HFF-Myc (cell line): ENCODE data around the gene PCSK6.

ENCODE experiments used
- DNase-seq: peaks from one replicate; pipeline ENCODE4 v3.0.0-alpha.2; 2011; ENCODE audit warnings: low read depth; ENCODE audit errors: extremely low read depth
- H3K4me3 ChIP-seq: replicated peaks from 2 replicates; pipeline ENCODE4 v1.5.1; 2011; ENCODE audit warnings: low read depth, mild to moderate bottlenecking, control low read depth, low read length
- TF ChIP-seq, protein P1 (sequence below): IDR thresholded peaks from 2 replicates; pipeline ENCODE4 v1.5.1; 2012; ENCODE audit warnings: mild to moderate bottlenecking, low read depth, low read length, control low read depth; ENCODE audit errors: missing control alignments

PCSK6 gene

DNA sequence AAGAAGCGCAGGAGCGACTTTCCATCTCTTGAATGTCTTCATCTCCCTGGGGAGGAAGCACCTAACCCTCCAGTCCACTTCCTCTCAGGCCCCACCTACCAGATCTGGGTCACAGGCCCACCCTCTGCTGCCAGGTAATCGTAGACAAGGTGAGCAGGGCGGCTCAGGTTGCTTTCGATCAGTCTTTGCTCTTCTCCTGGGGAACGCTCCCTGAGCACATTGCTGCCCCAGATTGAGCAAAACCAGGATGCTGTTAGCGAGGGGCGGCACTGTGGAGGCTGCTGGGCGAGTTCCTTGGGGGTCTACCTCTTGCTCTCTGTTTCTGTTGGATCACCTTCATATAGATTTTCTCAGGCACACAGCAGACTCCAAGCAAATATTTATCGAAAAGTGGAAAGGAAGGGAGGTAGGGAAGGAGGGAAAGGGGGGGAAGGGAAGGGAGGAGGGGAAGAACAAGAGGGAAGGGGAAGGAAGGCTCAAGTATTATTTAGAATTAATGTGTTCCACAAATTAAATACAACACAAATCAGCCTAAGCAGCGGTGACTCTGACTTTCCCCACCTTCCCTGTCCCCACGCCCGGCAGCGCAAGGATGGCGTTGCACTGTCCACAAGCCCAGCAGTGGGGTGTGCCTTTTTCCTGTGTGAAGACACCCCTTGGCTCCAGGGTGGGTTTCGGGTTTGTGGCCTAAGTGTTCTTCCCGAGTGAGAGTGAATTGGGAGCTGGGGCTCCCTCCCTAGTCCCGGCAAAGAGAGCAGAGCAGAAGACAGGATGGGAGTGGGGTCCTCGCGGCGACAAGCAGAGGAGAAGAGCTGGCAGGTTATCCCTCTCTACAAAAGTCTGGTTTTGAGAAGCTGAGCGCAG, 6.1 kb upstream of the PCSK6 start:
- no peak overlapping the region for H3K4me3 ChIP-seq
- TF ChIP-seq, protein P1, sequence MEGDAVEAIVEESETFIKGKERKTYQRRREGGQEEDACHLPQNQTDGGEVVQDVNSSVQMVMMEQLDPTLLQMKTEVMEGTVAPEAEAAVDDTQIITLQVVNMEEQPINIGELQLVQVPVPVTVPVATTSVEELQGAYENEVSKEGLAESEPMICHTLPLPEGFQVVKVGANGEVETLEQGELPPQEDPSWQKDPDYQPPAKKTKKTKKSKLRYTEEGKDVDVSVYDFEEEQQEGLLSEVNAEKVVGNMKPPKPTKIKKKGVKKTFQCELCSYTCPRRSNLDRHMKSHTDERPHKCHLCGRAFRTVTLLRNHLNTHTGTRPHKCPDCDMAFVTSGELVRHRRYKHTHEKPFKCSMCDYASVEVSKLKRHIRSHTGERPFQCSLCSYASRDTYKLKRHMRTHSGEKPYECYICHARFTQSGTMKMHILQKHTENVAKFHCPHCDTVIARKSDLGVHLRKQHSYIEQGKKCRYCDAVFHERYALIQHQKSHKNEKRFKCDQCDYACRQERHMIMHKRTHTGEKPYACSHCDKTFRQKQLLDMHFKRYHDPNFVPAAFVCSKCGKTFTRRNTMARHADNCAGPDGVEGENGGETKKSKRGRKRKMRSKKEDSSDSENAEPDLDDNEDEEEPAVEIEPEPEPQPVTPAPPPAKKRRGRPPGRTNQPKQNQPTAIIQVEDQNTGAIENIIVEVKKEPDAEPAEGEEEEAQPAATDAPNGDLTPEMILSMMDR = no peak
- no peak for DNase-seq

- no peak for DNase-seq
- TF ChIP-seq, protein P1 = no peak
- H3K4me3 ChIP-seq = no peak overlapping the region
Observed at GRCh38 chr15:101494251-101494796, 4.8 kb upstream of the PCSK6 start.

DNA sequence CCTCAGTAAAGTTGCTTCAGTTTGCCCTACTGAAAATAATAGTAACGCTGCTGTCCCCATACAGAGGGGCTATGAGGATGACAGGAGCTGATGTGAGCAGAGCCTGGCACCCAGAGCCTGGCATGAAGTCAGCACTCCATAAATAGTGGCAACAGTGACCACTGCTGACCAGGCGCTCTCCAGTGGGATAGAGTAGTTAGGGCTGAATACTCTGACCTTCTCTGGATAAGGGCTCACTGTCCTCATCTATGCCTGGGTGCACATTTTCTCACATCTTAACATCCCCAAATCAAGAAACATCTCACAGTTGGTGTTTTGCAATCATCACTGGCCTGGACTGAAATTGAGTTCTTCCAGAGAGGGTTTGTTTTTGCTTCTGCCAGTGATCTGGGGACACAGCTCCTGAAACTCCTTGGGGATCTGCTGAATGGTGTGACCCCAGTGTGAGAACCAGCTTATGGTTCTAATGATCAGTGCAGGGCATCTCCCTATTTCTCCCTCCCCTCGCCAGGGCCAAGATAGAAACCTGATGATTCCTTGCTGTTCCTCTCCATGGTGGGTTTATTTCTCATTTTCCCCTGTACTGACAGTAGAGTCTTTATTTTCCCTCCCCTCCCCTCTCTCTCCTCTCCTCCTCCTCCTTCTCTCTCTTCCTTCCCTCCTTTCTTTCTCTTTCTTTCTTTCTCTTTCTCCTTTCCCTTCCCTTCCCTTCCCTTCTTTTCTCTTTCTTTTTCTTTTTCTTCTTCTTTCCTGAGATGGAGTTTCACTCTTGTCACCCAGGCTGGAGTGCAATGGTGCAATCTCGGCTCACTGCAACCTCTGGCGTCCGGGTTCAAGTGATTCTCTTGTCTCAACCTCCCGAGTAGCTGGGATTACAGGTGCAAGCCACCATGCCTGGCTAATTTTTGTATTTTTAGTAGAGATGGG, 3.5 kb upstream of the PCSK6 start:
- DNase-seq = no peak
- TF ChIP-seq, protein P1 = no peak
- no peak overlapping the region for H3K4me3 ChIP-seq

GRCh38 chr15:101491734-101492640, 2.5 kb upstream of the PCSK6 start:
- TF ChIP-seq, protein P1 = no peak
- H3K4me3 ChIP-seq = no peak overlapping the region
- no peak for DNase-seq

DNA sequence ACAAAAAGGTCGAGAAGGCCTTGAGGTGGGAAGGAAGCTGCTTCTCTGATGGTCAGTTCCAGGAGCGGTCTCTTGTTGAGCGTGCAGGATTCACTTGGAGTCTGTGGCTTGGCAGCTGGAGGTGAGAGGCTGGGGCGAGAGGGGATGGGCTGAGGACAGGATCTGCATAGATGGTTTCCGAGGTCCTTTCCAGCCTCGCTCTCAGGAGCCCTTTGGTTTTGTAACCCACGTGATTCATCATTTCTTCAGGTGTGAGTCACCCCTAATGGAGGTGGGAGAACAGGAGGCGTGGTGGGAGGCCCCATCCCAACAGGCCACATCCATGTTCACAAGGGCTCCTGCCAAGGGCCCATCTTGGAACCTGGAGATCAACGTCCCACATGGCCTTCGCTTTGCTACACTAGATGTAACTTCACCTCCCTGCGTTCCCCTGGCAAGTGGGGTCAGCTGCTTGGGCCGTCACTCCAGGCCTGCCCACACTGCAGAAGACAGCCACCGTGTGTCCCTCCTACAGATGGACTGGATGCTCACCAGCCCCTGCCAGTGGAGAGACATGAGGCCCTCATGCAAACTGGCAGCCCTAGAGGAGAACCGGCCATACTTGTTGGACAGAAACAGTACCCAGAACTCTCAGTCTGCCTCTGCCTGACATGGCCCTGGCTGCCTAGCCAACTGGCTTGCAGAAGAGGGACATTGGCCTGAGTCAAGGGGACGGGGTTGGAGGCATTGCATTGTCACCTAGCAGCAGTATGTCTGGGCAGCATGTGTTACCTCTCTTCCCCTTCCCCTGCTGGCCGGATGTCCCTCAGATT, 1.6 kb upstream of the PCSK6 start:
- H3K4me3 ChIP-seq = no peak overlapping the region
- DNase-seq = no peak
- TF ChIP-seq, protein P1 = no peak
